H54 (cell line): Measurements from ENCODE around the gene CHRNB1.

Source experiments
- DNase-seq: peaks from one replicate; pipeline ENCODE4 v3.0.0; 2011; ENCODE audit warnings: low spot score, mixed read lengths; ENCODE audit not compliant: insufficient read length
- FAIRE-seq: peaks from 3 replicates; lab custom pipeline; 2011; peaks lifted over from hg19 to GRCh38; lab: Jason Lieb, UNC
- POLR2A ChIP-seq: IDR thresholded peaks from 2 replicates; pipeline ENCODE4 v1.6.1; 2011; ENCODE audit warnings: low read depth, mild to moderate bottlenecking, low read length

Gene CHRNB1

DNA sequence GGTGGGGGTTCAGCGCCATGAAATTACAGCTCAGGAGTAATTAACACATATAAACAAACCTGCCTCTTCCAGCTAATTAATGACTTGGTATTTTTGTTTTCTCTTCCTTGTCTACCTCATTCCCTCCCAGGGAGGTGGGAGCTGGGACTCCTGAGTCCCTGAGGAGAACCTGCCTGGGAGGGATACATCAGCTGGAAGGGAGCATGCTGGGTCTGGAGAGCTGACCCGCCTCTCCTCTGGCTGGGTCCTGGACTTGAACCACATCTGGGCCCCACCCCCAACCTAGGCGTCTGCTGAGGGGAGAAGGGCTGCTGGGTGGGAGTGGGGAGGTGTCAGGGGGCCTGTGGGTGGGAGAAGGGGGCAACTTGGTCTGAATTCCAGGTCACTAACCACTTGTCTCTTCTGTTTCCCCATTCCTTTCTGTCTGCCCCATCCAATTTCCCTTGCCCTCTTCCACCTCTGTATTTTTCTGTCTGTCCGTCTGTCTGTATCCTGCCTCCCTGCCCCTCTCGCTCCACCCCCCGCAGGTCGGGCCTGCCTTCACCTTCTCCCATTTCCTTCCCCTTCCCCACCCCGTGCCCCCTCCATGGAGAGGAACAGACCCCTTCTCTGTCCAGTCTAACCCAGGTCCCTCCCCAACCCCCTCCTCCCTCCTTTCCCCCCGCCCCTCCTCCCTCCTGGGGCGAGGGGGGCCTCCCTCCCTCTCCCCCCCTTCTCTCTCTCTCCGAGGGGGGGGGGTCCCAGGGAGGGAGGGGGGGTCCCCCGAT is 37.2 kb upstream of the CHRNB1 start, which contains the start of gene NLGN2:
TSS of gene NLGN2 (plus strand) at position 361 of the 767 bp plus-strand sequence. CDS start 411 bp downstream, outside the sequence.
- no peak for DNase-seq
- no peak for FAIRE-seq
- no peak for TF ChIP-seq POLR2A

DNA sequence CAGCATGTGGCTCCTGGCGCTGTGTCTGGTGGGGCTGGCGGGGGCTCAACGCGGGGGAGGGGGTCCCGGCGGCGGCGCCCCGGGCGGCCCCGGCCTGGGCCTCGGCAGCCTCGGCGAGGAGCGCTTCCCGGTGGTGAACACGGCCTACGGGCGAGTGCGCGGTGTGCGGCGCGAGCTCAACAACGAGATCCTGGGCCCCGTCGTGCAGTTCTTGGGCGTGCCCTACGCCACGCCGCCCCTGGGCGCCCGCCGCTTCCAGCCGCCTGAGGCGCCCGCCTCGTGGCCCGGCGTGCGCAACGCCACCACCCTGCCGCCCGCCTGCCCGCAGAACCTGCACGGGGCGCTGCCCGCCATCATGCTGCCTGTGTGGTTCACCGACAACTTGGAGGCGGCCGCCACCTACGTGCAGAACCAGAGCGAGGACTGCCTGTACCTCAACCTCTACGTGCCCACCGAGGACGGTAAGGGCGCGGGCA is 36.6 kb upstream of the CHRNB1 start:
- TF ChIP-seq POLR2A = no peak
- FAIRE-seq = no peak
- DNase-seq = no peak

DNA sequence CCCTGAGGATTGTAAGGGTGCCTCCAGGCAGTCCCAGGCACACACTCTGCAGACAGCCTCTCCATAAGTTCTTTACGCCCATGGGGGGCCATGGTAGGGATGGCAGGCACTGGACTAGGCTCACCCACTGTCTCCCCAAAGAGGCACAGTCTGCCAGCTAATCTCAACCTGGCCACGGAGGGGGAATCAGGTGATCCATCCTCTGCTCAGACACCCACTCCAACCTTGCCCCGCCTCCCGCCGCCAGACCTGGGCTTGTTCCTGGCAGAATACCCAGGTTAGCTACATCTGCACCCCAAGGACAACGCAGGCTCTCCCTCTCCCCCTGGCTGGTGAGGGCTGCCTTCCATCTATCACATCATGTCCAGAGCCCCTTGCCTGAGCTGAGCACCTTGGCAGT is 36.0 kb upstream of the CHRNB1 start:
- FAIRE-seq = no peak
- DNase-seq = no peak
- no peak for TF ChIP-seq POLR2A

DNA sequence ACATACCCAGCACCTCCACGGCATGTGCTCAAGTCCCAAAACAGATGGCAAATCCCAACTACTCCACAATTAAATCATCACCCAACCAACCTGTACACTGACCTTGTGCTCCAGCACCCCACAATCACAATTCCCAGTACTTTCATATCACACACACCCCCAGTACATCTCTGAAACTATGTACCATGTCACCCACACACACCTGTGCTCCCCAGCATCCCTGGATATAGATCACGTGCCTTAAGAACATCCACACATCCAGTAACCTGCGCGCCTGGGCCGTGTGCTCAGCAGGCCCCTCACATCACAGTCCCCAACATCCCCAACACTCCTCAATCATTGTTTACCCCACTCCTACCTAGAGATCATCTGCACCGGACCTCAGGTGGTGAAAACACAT is 35.1 kb upstream of the CHRNB1 start:
- TF ChIP-seq POLR2A = no peak
- DNase-seq (no peak), FAIRE-seq (no peak)

DNA sequence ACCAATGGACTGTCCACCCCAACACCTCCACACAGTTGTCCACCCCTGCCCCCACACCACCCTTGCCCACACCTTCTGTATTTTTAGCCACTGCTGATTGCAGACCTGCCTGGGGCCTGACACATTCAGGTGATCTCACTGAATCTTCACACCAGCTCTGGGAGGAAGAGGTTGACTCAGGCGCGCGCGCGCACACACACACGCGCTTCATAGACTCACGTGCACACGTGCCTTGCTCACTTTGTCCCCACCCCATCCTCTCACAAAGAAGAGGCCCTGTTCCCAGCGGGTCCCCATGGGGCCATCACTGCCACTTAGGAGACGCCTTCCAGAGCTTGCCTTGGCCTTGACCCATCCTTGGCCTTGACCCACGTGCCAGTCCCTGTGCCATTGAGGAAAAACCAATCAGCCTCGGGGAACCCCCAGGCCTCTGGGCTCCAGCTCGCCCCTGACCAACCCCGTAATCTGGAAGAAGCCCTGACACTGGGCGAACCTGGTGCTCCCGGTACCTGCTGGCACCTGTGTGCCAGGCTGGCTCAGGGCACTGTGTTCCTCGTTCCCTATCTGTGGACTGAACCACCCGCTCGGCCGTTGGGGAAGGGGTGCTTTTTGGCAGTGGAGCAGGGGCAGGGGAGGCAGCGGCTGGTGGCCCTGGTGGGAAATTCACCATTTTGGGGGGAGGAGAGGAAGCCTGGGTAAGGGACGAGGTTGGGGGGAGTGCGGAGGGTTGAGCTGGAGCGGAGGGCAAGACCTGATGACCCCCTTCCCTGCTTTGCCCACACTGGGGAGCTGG is 34.0 kb upstream of the CHRNB1 start:
- FAIRE-seq (no peak), DNase-seq (no peak)
- no peak for TF ChIP-seq POLR2A

DNA sequence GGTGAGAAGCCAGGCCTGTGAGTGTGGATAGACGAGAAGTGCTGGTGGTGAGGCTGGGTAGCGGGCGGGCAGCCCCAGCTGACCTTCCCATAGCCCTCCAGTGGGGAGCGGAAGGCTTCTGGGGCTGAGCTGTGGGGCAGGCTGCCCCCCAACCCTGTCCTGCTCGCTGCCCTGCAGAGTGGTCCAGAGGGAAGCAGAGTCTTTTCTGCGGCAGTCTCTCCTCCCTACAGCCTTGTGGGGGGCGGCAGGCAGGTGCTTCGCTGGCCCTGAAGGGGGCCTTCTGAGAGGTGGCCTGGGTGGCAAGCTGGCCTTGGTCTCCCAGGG is 33.5 kb upstream of the CHRNB1 start:
- no peak for FAIRE-seq
- no peak for DNase-seq
- no peak for TF ChIP-seq POLR2A

DNA sequence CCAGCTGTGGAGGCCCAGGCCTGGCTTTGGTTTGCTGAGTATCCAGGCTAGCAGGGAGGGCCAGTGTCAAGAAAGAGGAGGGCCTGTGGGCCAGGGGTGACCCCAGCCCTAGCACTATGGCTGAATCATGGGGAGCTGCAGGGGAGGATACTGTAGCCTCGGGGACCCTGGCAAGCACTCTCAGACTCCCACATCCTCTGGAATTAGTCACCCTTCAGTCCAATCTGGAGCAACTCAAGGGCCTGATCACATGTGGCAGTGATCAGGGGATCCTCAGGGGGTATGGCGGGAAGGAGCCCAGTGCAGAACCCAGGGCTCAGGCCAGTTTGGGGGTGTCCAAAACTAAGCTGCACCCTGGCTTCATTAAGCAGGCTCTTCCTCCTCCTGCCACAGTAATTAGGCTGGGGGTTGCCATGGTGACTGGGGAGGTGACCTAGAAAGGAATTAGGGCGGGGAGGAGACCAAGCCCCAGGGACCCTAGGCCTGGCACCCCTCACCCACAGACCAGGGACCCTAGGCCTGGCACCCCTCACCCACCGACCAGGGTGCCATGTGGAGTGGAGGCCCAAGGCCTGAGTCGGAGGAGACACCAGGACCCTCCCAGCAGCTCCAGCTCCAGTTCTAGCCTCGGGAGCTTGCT is 31.4 kb upstream of the CHRNB1 start:
- FAIRE-seq (peak; percentile 61), DNase-seq (peak; percentile 95)
- no peak for TF ChIP-seq POLR2A

DNA sequence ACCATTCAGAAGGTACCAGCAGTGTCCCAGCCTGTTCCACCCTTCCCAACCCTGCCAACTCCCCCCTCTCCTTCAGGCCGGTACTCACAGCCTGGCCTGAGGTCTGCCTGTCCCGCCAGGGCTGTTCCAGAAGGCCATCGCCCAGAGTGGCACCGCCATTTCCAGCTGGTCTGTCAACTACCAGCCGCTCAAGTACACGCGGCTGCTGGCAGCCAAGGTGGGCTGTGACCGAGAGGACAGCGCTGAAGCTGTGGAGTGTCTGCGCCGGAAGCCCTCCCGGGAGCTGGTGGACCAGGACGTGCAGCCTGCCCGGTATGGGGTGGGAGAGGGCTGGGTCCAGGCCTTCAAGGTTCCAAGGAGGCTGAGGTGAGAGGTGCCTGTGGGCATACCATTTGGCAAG is 30.0 kb upstream of the CHRNB1 start:
- no peak for DNase-seq
- no peak for FAIRE-seq
- no peak for TF ChIP-seq POLR2A

DNA sequence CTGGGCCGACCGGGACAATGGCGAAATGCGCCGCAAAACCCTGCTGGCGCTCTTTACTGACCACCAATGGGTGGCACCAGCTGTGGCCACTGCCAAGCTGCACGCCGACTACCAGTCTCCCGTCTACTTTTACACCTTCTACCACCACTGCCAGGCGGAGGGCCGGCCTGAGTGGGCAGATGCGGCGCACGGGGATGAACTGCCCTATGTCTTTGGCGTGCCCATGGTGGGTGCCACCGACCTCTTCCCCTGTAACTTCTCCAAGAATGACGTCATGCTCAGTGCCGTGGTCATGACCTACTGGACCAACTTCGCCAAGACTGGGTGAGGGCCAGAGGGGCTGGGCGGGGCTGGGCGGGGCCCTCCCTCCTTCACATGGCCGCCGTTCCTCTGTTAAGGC is 29.1 kb upstream of the CHRNB1 start:
- no peak for DNase-seq
- no peak for TF ChIP-seq POLR2A
- FAIRE-seq = no peak

DNA sequence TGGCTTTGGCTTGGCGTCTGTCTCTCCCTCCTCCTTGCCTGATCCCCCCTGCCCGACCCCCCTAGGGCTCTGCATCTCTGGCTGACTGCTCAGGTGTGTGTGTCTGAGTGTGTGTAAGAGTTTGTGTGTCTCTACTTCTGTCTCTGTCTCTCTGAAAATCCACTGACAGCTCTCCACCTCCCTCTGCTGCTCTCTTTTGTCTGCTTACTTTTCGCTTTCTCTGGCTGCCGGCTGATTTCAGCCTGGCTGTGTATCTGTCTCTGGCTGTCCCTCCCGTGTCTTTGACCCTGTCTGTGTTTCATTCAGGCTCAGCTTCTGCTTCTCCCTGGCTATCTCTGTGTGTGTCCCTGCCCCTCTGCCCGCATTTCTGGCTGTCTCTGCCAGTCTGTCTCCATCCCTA is 28.5 kb upstream of the CHRNB1 start:
- FAIRE-seq (no peak), DNase-seq (no peak)
- TF ChIP-seq POLR2A = no peak

DNA sequence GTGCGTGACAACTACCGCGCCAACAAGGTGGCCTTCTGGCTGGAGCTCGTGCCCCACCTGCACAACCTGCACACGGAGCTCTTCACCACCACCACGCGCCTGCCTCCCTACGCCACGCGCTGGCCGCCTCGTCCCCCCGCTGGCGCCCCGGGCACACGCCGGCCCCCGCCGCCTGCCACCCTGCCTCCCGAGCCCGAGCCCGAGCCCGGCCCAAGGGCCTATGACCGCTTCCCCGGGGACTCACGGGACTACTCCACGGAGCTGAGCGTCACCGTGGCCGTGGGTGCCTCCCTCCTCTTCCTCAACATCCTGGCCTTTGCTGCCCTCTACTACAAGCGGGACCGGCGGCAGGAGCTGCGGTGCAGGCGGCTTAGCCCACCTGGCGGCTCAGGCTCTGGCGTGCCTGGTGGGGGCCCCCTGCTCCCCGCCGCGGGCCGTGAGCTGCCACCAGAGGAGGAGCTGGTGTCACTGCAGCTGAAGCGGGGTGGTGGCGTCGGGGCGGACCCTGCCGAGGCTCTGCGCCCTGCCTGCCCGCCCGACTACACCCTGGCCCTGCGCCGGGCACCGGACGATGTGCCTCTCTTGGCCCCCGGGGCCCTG is 27.7 kb upstream of the CHRNB1 start:
- DNase-seq = no peak
- no peak for TF ChIP-seq POLR2A
- FAIRE-seq = no peak

DNA sequence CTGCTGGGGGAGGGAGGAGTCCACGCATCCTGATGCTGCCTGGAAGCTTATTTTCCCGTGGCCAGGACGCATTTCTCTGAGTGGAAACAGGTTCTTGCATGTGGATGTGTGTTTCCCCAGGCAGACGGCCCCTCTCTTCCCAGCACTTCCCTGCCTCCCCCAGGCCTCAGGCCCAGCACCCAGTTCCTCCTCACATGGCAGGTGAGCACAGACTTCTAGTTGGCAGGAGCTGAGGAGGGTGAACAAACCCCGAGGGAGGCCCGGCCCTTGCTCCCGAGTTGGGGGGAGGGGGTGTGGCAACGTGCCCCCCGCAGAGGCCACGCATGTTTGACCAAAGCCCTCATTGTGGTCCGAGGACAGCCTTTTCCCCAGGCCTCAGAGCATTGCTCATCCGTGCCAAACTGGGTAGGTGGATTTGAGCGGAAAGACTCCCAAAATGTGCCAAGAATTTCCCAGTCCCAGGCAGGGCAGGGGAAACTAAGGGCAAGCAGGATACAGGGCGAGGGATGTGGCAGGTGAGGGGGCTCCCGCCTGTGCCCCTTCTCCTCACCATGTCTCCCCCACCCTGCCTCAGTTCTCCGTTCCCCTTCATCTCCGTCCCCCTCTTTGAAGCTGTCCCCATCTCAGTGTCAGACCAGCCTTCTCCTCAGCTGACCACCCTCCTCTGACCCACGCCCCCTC is 26.2 kb upstream of the CHRNB1 start:
- TF ChIP-seq POLR2A = no peak
- no peak for FAIRE-seq
- no peak for DNase-seq
